Measurements from ENCODE around the gene KLHL26. TPM values are rescaled to one million over a fixed set of nuclear protein-coding genes. Genes with fewer than 3 reads are reported as not detected.

Gene KLHL26
- polyA plus RNA-seq, 2 of the 4 experiments (the other 2 are of a cell fraction): 1.1 to 2.0 TPM

DNA sequence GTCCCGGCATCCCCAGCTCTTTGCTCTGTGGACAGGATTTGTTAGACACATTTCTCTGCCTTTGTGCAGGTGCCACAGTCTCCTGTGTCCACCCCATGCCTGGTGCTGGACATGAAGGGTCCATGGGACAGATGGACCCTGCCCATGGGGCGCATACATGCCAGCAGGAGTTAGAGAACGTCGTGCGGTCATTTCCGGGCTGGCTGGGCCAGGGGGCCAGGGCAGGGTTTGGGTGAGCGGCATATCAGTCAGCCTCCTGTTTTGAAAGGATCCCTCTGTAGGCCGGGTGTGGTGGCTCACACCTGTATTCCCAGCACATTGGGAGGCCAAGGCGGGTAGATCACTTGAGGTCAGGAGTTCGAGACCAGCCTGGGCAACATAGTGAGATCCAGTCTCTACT is 11.0 kb downstream of the KLHL26 start:
- H3K4me1 ChIP-seq: no peaks in the 10 kb centered on the region
- DNase-seq (ENCODE audit: low read depth in 1 of 2, low spot score in 1 of 2) (no peak), FAIRE-seq (no peak), ATAC-seq (no peak)
- ChIA-PET CTCF (no interaction called here), POLR2A (no interaction called here)
- no peak overlapping the region for H3K4me3 ChIP-seq
- H3K4me2 ChIP-seq: no peak overlapping the region
- WGBS (ENCODE audit: missing lambda C conversion rate): 90% methylated on average over 4 of the region's 10 CpGs
- H3K27ac ChIP-seq: no peak overlapping the region
- H3K9me3 ChIP-seq: no peaks in the 10 kb centered on the region
- TF ChIP-seq ZSCAN20 (CRISPR knock-in tag; IDR thresholded peaks at IDR 0.05) (no peak), MAZ (IDR thresholded peaks at IDR 0.05; ENCODE audit: borderline replicate concordance, low read depth, low read length) (no peak), RCOR1 (IDR thresholded peaks at IDR 0.05; ENCODE audit: low read depth, low read length) (no peak), NPAS2 (CRISPR knock-in tag; IDR thresholded peaks at IDR 0.05; ENCODE audit: borderline replicate concordance) (no peak), JUN (IDR thresholded peaks at IDR 0.05) (no peak), SMC3 (IDR thresholded peaks at IDR 0.05) (no peak), MAFK (IDR thresholded peaks at IDR 0.05; ENCODE audit: partially characterized antibody) (no peak), CHD4 (IDR thresholded peaks at IDR 0.05; ENCODE audit: borderline replicate concordance) (no peak), TP53 (CRISPR knock-in tag; IDR thresholded peaks at IDR 0.05) (no peak), SREBF2 (IDR thresholded peaks at IDR 0.05) (no peak), RFX5 (IDR thresholded peaks at IDR 0.05) (no peak), HOXB5 (CRISPR knock-in tag; IDR thresholded peaks at IDR 0.05) (no peak), NFE2L2 (conservative IDR thresholded peaks at IDR 0.05; ENCODE audit: low read length) (no peak)
- TF ChIP-seq, protein P1, sequence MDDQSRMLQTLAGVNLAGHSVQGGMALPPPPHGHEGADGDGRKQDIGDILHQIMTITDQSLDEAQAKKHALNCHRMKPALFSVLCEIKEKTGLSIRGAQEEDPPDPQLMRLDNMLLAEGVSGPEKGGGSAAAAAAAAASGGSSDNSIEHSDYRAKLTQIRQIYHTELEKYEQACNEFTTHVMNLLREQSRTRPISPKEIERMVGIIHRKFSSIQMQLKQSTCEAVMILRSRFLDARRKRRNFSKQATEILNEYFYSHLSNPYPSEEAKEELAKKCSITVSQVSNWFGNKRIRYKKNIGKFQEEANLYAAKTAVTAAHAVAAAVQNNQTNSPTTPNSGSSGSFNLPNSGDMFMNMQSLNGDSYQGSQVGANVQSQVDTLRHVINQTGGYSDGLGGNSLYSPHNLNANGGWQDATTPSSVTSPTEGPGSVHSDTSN (IDR thresholded peaks at IDR 0.05): no peak
- TF ChIP-seq, protein P2, sequence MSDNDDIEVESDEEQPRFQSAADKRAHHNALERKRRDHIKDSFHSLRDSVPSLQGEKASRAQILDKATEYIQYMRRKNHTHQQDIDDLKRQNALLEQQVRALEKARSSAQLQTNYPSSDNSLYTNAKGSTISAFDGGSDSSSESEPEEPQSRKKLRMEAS (IDR thresholded peaks at IDR 0.05): no peak
- TF ChIP-seq, protein P3, sequence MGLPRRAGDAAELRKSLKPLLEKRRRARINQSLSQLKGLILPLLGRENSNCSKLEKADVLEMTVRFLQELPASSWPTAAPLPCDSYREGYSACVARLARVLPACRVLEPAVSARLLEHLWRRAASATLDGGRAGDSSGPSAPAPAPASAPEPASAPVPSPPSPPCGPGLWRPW (IDR thresholded peaks at IDR 0.05): no peak

DNA sequence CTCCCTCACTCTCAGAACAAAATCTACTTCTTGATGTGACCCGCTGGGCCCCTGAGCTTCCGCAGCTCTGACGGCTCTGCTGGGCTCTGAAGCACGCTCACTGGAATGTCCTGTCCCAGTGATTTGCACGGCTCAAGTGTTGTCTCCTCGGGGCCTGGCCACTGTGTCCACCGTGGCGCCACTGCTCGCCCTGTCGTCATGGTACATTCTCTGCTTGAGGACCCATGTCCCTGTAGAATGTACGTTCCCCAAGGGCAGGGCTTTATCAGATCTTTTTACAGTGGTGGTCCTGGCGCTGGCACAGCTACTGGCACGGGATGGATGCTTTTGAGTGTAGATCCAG is 12.1 kb downstream of the KLHL26 start:
- ATAC-seq (no peak), FAIRE-seq (no peak), DNase-seq (ENCODE audit: low read depth in 1 of 2, low spot score in 1 of 2) (no peak)
- WGBS (ENCODE audit: missing lambda C conversion rate): 88% methylated on average over 8 of the region's 13 CpGs
- CTCF ChIA-PET: no interaction called here
- TF ChIP-seq JUN (IDR thresholded peaks at IDR 0.05) (no peak), SMC3 (IDR thresholded peaks at IDR 0.05) (no peak), GATA3 (IDR thresholded peaks at IDR 0.05; ENCODE audit: borderline replicate concordance) (no peak), EHMT2 (IDR thresholded peaks at IDR 0.05; ENCODE audit: low read depth) (no peak), FOSB (CRISPR knock-in tag; IDR thresholded peaks at IDR 0.05) (no peak), EHF (CRISPR knock-in tag; IDR thresholded peaks at IDR 0.05) (no peak), CHD2 (IDR thresholded peaks at IDR 0.05; ENCODE audit: low read length, partially characterized antibody) (no peak), TFCP2L1 (CRISPR knock-in tag; IDR thresholded peaks at IDR 0.05) (no peak), ZSCAN20 (CRISPR knock-in tag; IDR thresholded peaks at IDR 0.05) (no peak), NFE2L2 (conservative IDR thresholded peaks at IDR 0.05; ENCODE audit: low read length) (no peak), RAD21 (conservative IDR thresholded peaks at IDR 0.05 in 1 of 2, IDR thresholded peaks at IDR 0.05 in 1 of 2) (no peak), ESRRA (IDR thresholded peaks at IDR 0.05; ENCODE audit: borderline replicate concordance, low read length) (no peak), CHD4 (IDR thresholded peaks at IDR 0.05; ENCODE audit: borderline replicate concordance) (no peak), KDM5A (IDR thresholded peaks at IDR 0.05) (no peak), HOXB13 (CRISPR knock-in tag; IDR thresholded peaks at IDR 0.05; ENCODE audit: low read depth) (no peak)
- TF ChIP-seq, protein P4, sequence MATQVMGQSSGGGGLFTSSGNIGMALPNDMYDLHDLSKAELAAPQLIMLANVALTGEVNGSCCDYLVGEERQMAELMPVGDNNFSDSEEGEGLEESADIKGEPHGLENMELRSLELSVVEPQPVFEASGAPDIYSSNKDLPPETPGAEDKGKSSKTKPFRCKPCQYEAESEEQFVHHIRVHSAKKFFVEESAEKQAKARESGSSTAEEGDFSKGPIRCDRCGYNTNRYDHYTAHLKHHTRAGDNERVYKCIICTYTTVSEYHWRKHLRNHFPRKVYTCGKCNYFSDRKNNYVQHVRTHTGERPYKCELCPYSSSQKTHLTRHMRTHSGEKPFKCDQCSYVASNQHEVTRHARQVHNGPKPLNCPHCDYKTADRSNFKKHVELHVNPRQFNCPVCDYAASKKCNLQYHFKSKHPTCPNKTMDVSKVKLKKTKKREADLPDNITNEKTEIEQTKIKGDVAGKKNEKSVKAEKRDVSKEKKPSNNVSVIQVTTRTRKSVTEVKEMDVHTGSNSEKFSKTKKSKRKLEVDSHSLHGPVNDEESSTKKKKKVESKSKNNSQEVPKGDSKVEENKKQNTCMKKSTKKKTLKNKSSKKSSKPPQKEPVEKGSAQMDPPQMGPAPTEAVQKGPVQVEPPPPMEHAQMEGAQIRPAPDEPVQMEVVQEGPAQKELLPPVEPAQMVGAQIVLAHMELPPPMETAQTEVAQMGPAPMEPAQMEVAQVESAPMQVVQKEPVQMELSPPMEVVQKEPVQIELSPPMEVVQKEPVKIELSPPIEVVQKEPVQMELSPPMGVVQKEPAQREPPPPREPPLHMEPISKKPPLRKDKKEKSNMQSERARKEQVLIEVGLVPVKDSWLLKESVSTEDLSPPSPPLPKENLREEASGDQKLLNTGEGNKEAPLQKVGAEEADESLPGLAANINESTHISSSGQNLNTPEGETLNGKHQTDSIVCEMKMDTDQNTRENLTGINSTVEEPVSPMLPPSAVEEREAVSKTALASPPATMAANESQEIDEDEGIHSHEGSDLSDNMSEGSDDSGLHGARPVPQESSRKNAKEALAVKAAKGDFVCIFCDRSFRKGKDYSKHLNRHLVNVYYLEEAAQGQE (IDR thresholded peaks at IDR 0.05): no peak
- TF ChIP-seq, protein P5, sequence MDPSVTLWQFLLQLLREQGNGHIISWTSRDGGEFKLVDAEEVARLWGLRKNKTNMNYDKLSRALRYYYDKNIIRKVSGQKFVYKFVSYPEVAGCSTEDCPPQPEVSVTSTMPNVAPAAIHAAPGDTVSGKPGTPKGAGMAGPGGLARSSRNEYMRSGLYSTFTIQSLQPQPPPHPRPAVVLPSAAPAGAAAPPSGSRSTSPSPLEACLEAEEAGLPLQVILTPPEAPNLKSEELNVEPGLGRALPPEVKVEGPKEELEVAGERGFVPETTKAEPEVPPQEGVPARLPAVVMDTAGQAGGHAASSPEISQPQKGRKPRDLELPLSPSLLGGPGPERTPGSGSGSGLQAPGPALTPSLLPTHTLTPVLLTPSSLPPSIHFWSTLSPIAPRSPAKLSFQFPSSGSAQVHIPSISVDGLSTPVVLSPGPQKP (IDR thresholded peaks at IDR 0.05; ENCODE audit: low read depth, low read length): no peak
- H3K4me3 ChIP-seq: no peak overlapping the region
- H3K4me1 ChIP-seq: no peaks in the 10 kb centered on the region
- H3K4me2 ChIP-seq: no peak overlapping the region
- H3K27ac ChIP-seq: no peak overlapping the region
- H3K9me3 ChIP-seq: no peaks in the 10 kb centered on the region
- POLR2A ChIA-PET: no interaction called here

Data from A549 (cell line).